HepG2 (cell line): ENCODE results near the gene CA6. TPM values are rescaled to one million over a fixed set of nuclear protein-coding genes. Genes with fewer than 3 reads are reported as not detected.

Experiments used
- ATAC-seq: fragments of 200-7000 bp; cut with Tn5 transposase; 3 replicates; pipeline ENCODE4 v1.9.1; 2020; ENCODE audit warnings: mild to moderate bottlenecking, moderate library complexity
- BruUV-seq: library from RNA; stranded (reverse); fragments of 400-500 nt; replicated peaks from 2 replicates; lab custom pipeline; 2021; lab: Mats Ljungman, UMichigan
- CTCF ChIA-PET: fragments of 300-600 bp; formaldehyde crosslinking; extraction: SDS; loops from one replicate; lab custom pipeline; 2021; ENCODE audit warnings: low total read pairs, inconsistent platforms, low intra/inter-chr PET ratio; lab: Yijun Ruan, JAX
- POLR2A ChIA-PET: fragments of 350-600 bp; sonication (Branson Sonifier 250); formaldehyde crosslinking; loops from one replicate; lab custom pipeline; 2020; ENCODE audit warnings: antibody characterized with exemption, inconsistent platforms; lab: Yijun Ruan, JAX
- DNase-seq: peaks from one replicate; pipeline ENCODE4 v3.0.0-alpha.2; 2015; ENCODE audit warnings: low spot score
- FAIRE-seq: peaks from 3 replicates; lab custom pipeline; 2011; peaks lifted over from hg19 to GRCh38; lab: Jason Lieb, UNC
- H2AFZ ChIP-seq: one replicate; pipeline ENCODE4 v1.6.1; 2011; ENCODE audit warnings: low read length, inconsistent platforms
- H3K27ac ChIP-seq: fragments of 300-600 bp; 3 replicates; pipeline ENCODE4 v1.8.0; 2011; ENCODE audit warnings: mixed run types, mild to moderate bottlenecking, mixed read lengths, low read length, inconsistent platforms; ENCODE audit not compliant: insufficient read depth; ENCODE audit errors: extremely low read length
- H3K27me3 ChIP-seq, 2 experiments: fragments of 200-600 bp in 1 of 2; 2 replicates in 1 of 2; 3 replicates in 1 of 2; pipeline versions ENCODE4 v1.6.0 to v1.8.0; 2011; ENCODE audit warnings: low read length in 2 of 2, mild to moderate bottlenecking in 2 of 2, moderate library complexity in 2 of 2, inconsistent platforms in 1 of 2; ENCODE audit not compliant: insufficient read depth in 2 of 2, control insufficient read depth in 1 of 2
- H3K36me3 ChIP-seq, 2 experiments: fragments of 200-600 bp in 1 of 2; replicated peaks in 1 of 2; 2 replicates in 1 of 2; 3 replicates in 1 of 2; pipeline versions ENCODE4 v1.5.1 to v1.8.0; 2011; ENCODE audit warnings: low read length in 2 of 2, inconsistent platforms in 1 of 2; ENCODE audit not compliant: insufficient read depth in 2 of 2, control insufficient read depth in 1 of 2
- H3K4me1 ChIP-seq: 2 replicates; pipeline ENCODE4 v1.5.1; 2012; ENCODE audit warnings: low read length, inconsistent platforms; ENCODE audit not compliant: insufficient read depth
- H3K4me2 ChIP-seq: 2 replicates; pipeline ENCODE4 v1.6.0; 2011; ENCODE audit warnings: low read depth, low read length, inconsistent platforms
- H3K4me3 ChIP-seq, 3 experiments: fragments of 200-600 bp in 1 of 3; sonication (generic), shearing (Covaris generic) in 1 of 3; replicated peaks in 1 of 3; 2 replicates each; pipeline ENCODE4 v1.5.1; 2011 to 2016; ENCODE audit warnings: low read length in 3 of 3, inconsistent platforms in 2 of 3, low read depth in 2 of 3, mild to moderate bottlenecking in 2 of 3, control low read depth in 1 of 3, mixed read lengths in 1 of 3; ENCODE audit not compliant: insufficient read depth in 1 of 3
- H3K79me2 ChIP-seq: one replicate; pipeline ENCODE4 v1.6.1; 2011; ENCODE audit warnings: low read length, inconsistent platforms; ENCODE audit not compliant: insufficient read depth
- H3K9ac ChIP-seq: 2 replicates; pipeline ENCODE4 v1.6.0; 2011; ENCODE audit warnings: mild to moderate bottlenecking, low read depth, low read length, inconsistent platforms; ENCODE audit not compliant: insufficient read depth
- H3K9me3 ChIP-seq: 2 replicates; pipeline ENCODE4 v1.5.1; 2012; ENCODE audit warnings: mild to moderate bottlenecking, low read length
- H4K20me1 ChIP-seq: 2 replicates; pipeline ENCODE4 v1.6.0; 2011; ENCODE audit warnings: inconsistent platforms, mild to moderate bottlenecking, low read length, moderate library complexity; ENCODE audit not compliant: insufficient read depth
- NR2F6 ChIP-seq, 2 experiments: IDR thresholded peaks; 2 replicates each; pipeline ENCODE4 v1.6.1; 2016; ENCODE audit warnings: antibody characterized with exemption in 1 of 2, mild to moderate bottlenecking in 1 of 2
- SIX4 ChIP-seq: sonication (generic); formaldehyde crosslinking; IDR thresholded peaks from 2 replicates; pipeline ENCODE4 v1.4.0; 2020; ENCODE audit warnings: missing genetic modification reagents
- ZBTB33 ChIP-seq: sonication (generic); formaldehyde crosslinking; IDR thresholded peaks from 2 replicates; pipeline ENCODE4 v1.4.0; 2020; ENCODE audit warnings: missing genetic modification reagents
- ZNF446 ChIP-seq: sonication (generic); formaldehyde crosslinking; IDR thresholded peaks from 2 replicates; pipeline ENCODE4 v1.5.0; 2020; ENCODE audit warnings: mild to moderate bottlenecking, missing genetic modification reagents
- WGBS: methylation state at CpG from one replicate; pipeline ENCODE4 v1.1.6; 2017; ENCODE audit warnings: low lambda C conversion rate; 5-methylcytosine and 5-hydroxymethylcytosine counted together
- in situ Hi-C: cut with HindIII; loops from 2 replicates; pipeline ENCODE4 v1.10.0; 2017; ENCODE audit warnings: low pct_unique_long_range_greater_than_20kb; ENCODE audit not compliant: extremely low pct_ligation_motif_present
- intact Hi-C: fragments of 100-400 bp; cut with micrococcal nuclease; formaldehyde crosslinking; loops from one replicate; pipeline ENCODE4 v1.10.0; 2022; ENCODE audit not compliant: unreplicated experiment
- polyA plus RNA-seq, 8 experiments: library from polyadenylated mRNA; depleted of rRNA in 3 of 8; stranded (reverse) in 7 of 8; unstranded in 1 of 8; fragments of >200 nt; fragmentation: Illumina TruSeq in 4 of 8; extraction: Trizol in 4 of 8; gene quantifications; 2 replicates each; pipeline versions ENCODE4 v1.2.1 to v1.2.3, GENCODE V29; 2011 to 2016; ENCODE audit warnings: low read depth in 4 of 8, missing spikeins in 1 of 8, mixed read lengths in 1 of 8; ENCODE audit not compliant: insufficient read depth in 1 of 8
- total RNA-seq, 5 experiments: library from RNA; depleted of rRNA; stranded (reverse); fragments of >200 nt; fragmentation: Illumina TruSeq; extraction: Trizol; gene quantifications; 2 replicates each; pipeline ENCODE4 v1.2.3, GENCODE V29; 2016; ENCODE audit warnings: low read depth in 1 of 5
- TF ChIP-seq, protein P1 (sequence below): IDR thresholded peaks from 2 replicates; pipeline ENCODE4 v1.4.0; 2020; ENCODE audit warnings: mild to moderate bottlenecking, missing genetic modification reagents
- TF ChIP-seq, protein P2 (sequence below): conservative IDR thresholded peaks from 2 replicates; pipeline ENCODE4 v1.6.1; 2018; ENCODE audit warnings: missing genetic modification reagents
- TF ChIP-seq, protein P3 (sequence below): sonication (generic); formaldehyde crosslinking; IDR thresholded peaks from 2 replicates; pipeline ENCODE4 v1.9.0; 2021; ENCODE audit warnings: missing genetic modification reagents, mild to moderate bottlenecking, borderline replicate concordance

Gene CA6
- total and polyA plus RNA-seq, 2 of the 13 experiments (the other 11 are each of a cell fraction or from before 2014, with no cell fraction given) = not detected

- TF ChIP-seq, protein P1, sequence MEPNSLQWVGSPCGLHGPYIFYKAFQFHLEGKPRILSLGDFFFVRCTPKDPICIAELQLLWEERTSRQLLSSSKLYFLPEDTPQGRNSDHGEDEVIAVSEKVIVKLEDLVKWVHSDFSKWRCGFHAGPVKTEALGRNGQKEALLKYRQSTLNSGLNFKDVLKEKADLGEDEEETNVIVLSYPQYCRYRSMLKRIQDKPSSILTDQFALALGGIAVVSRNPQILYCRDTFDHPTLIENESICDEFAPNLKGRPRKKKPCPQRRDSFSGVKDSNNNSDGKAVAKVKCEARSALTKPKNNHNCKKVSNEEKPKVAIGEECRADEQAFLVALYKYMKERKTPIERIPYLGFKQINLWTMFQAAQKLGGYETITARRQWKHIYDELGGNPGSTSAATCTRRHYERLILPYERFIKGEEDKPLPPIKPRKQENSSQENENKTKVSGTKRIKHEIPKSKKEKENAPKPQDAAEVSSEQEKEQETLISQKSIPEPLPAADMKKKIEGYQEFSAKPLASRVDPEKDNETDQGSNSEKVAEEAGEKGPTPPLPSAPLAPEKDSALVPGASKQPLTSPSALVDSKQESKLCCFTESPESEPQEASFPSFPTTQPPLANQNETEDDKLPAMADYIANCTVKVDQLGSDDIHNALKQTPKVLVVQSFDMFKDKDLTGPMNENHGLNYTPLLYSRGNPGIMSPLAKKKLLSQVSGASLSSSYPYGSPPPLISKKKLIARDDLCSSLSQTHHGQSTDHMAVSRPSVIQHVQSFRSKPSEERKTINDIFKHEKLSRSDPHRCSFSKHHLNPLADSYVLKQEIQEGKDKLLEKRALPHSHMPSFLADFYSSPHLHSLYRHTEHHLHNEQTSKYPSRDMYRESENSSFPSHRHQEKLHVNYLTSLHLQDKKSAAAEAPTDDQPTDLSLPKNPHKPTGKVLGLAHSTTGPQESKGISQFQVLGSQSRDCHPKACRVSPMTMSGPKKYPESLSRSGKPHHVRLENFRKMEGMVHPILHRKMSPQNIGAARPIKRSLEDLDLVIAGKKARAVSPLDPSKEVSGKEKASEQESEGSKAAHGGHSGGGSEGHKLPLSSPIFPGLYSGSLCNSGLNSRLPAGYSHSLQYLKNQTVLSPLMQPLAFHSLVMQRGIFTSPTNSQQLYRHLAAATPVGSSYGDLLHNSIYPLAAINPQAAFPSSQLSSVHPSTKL (CRISPR knock-in tag) = no peak
- TF ChIP-seq ZBTB33 (CRISPR knock-in tag) = 0 out of 2 replicates have a peak, but pooled peaks have one; percentile 14
Measured at GRCh38 chr1:8905582-8906191, 40.0 kb upstream of the CA6 start (continued).

GRCh38 chr1:8908388-8909151 is 37.1 kb upstream of the CA6 start:
- no TSS peak for BruUV-seq
- Histone ChIP-seq H2AFZ (peak overlapping the region; percentile 88), H4K20me1 (no peaks in the 10 kb centered on the region), H3K9ac (0 out of 2 replicates have a peak overlapping the region, but pooled peaks have one; percentile 34), H3K4me2 (peak overlapping the region; percentile 82), H3K4me3 (peak overlapping the region; percentile 44 to 56 (median 54)), H3K4me1 (peaks cover 54% of the 10 kb centered on the region), H3K36me3 (no peaks in the 10 kb centered on the region), H3K9me3 (no peaks in the 10 kb centered on the region), H3K27me3 (no peaks in the 10 kb centered on the region), H3K79me2 (no peaks in the 10 kb centered on the region), H3K27ac (no peak overlapping the region)
- in situ Hi-C loops (no loop called here), intact Hi-C loops (no loop called here)
- DNase-seq = no peak
- peak; percentile 25; the same call in 1 of the 3 replicates for ATAC-seq
- no peak for FAIRE-seq
- POLR2A ChIA-PET = interaction anchor here (0.8 to 2.6 kb wide), 4 partner anchors 8 to 30 kb away, joined by 3 to 28 read pairs (median 3); partner anchors contain the start of gene ENO1
- WGBS = 13% methylated on average over 17 of the region's 18 CpGs
- CTCF ChIA-PET = no interaction called here
- TF ChIP-seq, protein P2, sequence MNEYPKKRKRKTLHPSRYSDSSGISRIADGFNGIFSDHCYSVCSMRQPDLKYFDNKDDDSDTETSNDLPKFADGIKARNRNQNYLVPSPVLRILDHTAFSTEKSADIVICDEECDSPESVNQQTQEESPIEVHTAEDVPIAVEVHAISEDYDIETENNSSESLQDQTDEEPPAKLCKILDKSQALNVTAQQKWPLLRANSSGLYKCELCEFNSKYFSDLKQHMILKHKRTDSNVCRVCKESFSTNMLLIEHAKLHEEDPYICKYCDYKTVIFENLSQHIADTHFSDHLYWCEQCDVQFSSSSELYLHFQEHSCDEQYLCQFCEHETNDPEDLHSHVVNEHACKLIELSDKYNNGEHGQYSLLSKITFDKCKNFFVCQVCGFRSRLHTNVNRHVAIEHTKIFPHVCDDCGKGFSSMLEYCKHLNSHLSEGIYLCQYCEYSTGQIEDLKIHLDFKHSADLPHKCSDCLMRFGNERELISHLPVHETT = no peak
- TF ChIP-seq NR2F6 (IDR thresholded peaks at IDR 0.05) (peak; percentile 59), NR2F6 (CRISPR knock-in tag; IDR thresholded peaks at IDR 0.05) (peak; percentile 60; the same call in 1 of the 2 replicates), SIX4 (CRISPR knock-in tag) (no peak), ZNF446 (CRISPR knock-in tag) (no peak)
- TF ChIP-seq, protein P3, sequence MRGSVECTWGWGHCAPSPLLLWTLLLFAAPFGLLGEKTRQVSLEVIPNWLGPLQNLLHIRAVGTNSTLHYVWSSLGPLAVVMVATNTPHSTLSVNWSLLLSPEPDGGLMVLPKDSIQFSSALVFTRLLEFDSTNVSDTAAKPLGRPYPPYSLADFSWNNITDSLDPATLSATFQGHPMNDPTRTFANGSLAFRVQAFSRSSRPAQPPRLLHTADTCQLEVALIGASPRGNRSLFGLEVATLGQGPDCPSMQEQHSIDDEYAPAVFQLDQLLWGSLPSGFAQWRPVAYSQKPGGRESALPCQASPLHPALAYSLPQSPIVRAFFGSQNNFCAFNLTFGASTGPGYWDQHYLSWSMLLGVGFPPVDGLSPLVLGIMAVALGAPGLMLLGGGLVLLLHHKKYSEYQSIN = no peak
